ENCODE results near the gene RHNO1. TPM values are rescaled to one million over a fixed set of nuclear protein-coding genes. Genes with fewer than 3 reads are reported as not detected.

The RHNO1 gene
- total and polyA plus RNA-seq, 2 of the 4 experiments (the other 2 are of a cell fraction), result 26.1 to 30.6 TPM

DNA sequence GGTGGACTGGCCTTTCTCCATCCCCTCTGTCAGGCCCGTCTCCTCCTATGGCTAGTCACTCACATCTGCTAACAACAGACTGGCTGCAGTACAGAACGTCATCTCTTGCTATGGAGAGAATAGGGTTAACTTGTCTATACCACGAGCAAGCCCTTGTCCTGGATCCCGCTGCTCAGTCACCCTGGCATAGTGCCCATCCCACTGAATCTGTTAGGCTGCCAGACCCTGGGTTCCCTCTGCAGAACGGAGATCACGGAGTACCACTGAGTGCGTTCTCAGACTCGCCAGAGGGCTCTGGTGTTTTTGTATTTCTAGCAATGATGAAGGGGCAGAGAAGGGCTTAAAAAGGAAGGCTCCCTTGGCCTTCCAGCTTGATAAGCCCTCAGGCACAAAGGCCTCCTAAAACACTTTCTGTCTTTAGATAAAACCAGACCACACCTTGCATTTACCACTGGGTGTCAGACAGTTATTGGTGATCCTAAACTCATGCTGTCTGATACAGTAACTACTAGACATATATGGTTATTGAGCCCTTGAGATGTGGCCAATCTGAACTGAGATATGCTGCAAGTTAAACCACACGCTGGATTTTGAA, 35.9 kb upstream of the RHNO1 start:
- H3K79me1 ChIP-seq (ENCODE audit: low read depth in 1 of 2, low read length in 2 of 2), result no peaks in the 10 kb centered on the region
- H2BK15ac ChIP-seq (ENCODE audit: low read depth, low read length), result no peak overlapping the region
- no peak overlapping the region for H3K4me3 ChIP-seq (ENCODE audit: insufficient read depth, low read depth, low read length)
- H3K4me2 ChIP-seq (ENCODE audit: low read depth, low read length), result no peak overlapping the region
- H4K8ac ChIP-seq (ENCODE audit: low read depth in 2 of 2, low read length in 2 of 2), result no peak overlapping the region
- 67% methylated on average over 3 of the region's 9 CpGs; no CpG with 5 or more reads in 1 of the 2 experiments for WGBS, 2 experiments (ENCODE audit: extremely low coverage in 2 of 2, insufficient read length in 1 of 2)
- no peak overlapping the region for H4K91ac ChIP-seq (ENCODE audit: insufficient read depth, low read depth, low read length)
- in situ Hi-C loops (cut with MboI; ENCODE audit: low sequenced_read_pairs) (no loop called here), dilution Hi-C loops (cut with HindIII; ENCODE audit: low sequenced_read_pairs, unreplicated experiment) (no loop called here), intact Hi-C loops (cut with micrococcal nuclease) (no loop called here)
- no peak for DNase-seq
- H4K20me1 ChIP-seq (ENCODE audit: insufficient read depth, low read length), result no peaks in the 10 kb centered on the region
- no peak for ATAC-seq (ENCODE audit: low read depth)
- H3K9me3 ChIP-seq (ENCODE audit: control insufficient read depth, insufficient read depth, low read length), result no peaks in the 10 kb centered on the region
- H3K14ac ChIP-seq (replicated peaks; ENCODE audit: low read depth, low read length), result no peak overlapping the region
- H4K5ac ChIP-seq (ENCODE audit: low read depth, low read length), result no peak overlapping the region
- no peak overlapping the region for H2AFZ ChIP-seq (replicated peaks; ENCODE audit: low read length, poor library complexity)
- H2BK20ac ChIP-seq (ENCODE audit: low read depth, low read length), result no peak overlapping the region
- peaks cover 9% of the 10 kb centered on the region for H3K4me1 ChIP-seq (ENCODE audit: control insufficient read depth, insufficient read depth, low read length)
- ChIA-PET CTCF (no interaction called here), POLR2A (ENCODE audit: unreplicated experiment) (no interaction called here)
- no peaks in the 10 kb centered on the region for H3K27me3 ChIP-seq (ENCODE audit: control insufficient read depth, insufficient read depth, low read length)
- H3K56ac ChIP-seq (ENCODE audit: extremely low read depth, insufficient read depth, low read length), result no peak overlapping the region
- H3K36me3 ChIP-seq (ENCODE audit: control insufficient read depth, insufficient read depth, low read length), result no peaks in the 10 kb centered on the region; the same call in 1 of the 2 replicates
- H2BK120ac ChIP-seq (ENCODE audit: low read depth, low read length), result no peak overlapping the region
- no peak overlapping the region for H2AK5ac ChIP-seq (ENCODE audit: low read depth, low read length)
- no peak overlapping the region for H3K23ac ChIP-seq (ENCODE audit: low read depth, low read length)
- no peak overlapping the region for H2BK5ac ChIP-seq (ENCODE audit: low read depth, low read length, poor library complexity, severe bottlenecking)
- no peak overlapping the region for H3K27ac ChIP-seq (ENCODE audit: insufficient read depth, low read length)
- no peak overlapping the region for H3K18ac ChIP-seq (ENCODE audit: low read depth, low read length)
- H3K4ac ChIP-seq (ENCODE audit: low read depth, low read length), result no peak overlapping the region
- no peak overlapping the region for H3K9ac ChIP-seq (ENCODE audit: low read depth, low read length)
- BruUV-seq (replicated peaks), result no TSS peak
- no peak overlapping the region for H2AK9ac ChIP-seq (replicated peaks; ENCODE audit: low read depth, low read length, poor library complexity)
- peaks cover 10% of the 10 kb centered on the region for H3K9me1 ChIP-seq (ENCODE audit: insufficient read depth, low read length)
- TF ChIP-seq CEBPB (IDR thresholded peaks at IDR 0.05; ENCODE audit: low read depth, low read length) (no peak), MXI1 (IDR thresholded peaks at IDR 0.05; ENCODE audit: borderline replicate concordance, low read depth, low read length) (no peak), RCOR1 (IDR thresholded peaks at IDR 0.05; ENCODE audit: insufficient replicate concordance, low read length) (no peak), FOS (IDR thresholded peaks at IDR 0.05; ENCODE audit: low read depth, low read length) (no peak), CHD1 (IDR thresholded peaks at IDR 0.05; ENCODE audit: low read depth, low read length) (no peak), RFX5 (IDR thresholded peaks at IDR 0.05; ENCODE audit: low read depth, low read length) (no peak)
- TF ChIP-seq, protein P1, sequence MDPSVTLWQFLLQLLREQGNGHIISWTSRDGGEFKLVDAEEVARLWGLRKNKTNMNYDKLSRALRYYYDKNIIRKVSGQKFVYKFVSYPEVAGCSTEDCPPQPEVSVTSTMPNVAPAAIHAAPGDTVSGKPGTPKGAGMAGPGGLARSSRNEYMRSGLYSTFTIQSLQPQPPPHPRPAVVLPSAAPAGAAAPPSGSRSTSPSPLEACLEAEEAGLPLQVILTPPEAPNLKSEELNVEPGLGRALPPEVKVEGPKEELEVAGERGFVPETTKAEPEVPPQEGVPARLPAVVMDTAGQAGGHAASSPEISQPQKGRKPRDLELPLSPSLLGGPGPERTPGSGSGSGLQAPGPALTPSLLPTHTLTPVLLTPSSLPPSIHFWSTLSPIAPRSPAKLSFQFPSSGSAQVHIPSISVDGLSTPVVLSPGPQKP (IDR thresholded peaks at IDR 0.05; ENCODE audit: borderline replicate concordance, low read depth, low read length), result no peak
- TF ChIP-seq, protein P2, sequence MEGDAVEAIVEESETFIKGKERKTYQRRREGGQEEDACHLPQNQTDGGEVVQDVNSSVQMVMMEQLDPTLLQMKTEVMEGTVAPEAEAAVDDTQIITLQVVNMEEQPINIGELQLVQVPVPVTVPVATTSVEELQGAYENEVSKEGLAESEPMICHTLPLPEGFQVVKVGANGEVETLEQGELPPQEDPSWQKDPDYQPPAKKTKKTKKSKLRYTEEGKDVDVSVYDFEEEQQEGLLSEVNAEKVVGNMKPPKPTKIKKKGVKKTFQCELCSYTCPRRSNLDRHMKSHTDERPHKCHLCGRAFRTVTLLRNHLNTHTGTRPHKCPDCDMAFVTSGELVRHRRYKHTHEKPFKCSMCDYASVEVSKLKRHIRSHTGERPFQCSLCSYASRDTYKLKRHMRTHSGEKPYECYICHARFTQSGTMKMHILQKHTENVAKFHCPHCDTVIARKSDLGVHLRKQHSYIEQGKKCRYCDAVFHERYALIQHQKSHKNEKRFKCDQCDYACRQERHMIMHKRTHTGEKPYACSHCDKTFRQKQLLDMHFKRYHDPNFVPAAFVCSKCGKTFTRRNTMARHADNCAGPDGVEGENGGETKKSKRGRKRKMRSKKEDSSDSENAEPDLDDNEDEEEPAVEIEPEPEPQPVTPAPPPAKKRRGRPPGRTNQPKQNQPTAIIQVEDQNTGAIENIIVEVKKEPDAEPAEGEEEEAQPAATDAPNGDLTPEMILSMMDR (conservative IDR thresholded peaks at IDR 0.05; ENCODE audit: low read depth, low read length), result no peak

All from IMR-90 (cell line).